GM19372 (cell line): Measurements from ENCODE around the gene MYO1H.
"Not testable (repeated sequence)": the region's sequence is repeated elsewhere in the genome, so short reads cannot be mapped to it uniquely, and the experiment has no call there.

ENCODE experiments used
- ATAC-seq: cut with Tn5 transposase; IDR thresholded peaks from one replicate; pipeline ENCODE4 v1.9.1; 2021; ENCODE audit warnings: mild to moderate bottlenecking, low read depth, moderate library complexity; ENCODE audit not compliant: unreplicated experiment

Gene MYO1H, protein sequence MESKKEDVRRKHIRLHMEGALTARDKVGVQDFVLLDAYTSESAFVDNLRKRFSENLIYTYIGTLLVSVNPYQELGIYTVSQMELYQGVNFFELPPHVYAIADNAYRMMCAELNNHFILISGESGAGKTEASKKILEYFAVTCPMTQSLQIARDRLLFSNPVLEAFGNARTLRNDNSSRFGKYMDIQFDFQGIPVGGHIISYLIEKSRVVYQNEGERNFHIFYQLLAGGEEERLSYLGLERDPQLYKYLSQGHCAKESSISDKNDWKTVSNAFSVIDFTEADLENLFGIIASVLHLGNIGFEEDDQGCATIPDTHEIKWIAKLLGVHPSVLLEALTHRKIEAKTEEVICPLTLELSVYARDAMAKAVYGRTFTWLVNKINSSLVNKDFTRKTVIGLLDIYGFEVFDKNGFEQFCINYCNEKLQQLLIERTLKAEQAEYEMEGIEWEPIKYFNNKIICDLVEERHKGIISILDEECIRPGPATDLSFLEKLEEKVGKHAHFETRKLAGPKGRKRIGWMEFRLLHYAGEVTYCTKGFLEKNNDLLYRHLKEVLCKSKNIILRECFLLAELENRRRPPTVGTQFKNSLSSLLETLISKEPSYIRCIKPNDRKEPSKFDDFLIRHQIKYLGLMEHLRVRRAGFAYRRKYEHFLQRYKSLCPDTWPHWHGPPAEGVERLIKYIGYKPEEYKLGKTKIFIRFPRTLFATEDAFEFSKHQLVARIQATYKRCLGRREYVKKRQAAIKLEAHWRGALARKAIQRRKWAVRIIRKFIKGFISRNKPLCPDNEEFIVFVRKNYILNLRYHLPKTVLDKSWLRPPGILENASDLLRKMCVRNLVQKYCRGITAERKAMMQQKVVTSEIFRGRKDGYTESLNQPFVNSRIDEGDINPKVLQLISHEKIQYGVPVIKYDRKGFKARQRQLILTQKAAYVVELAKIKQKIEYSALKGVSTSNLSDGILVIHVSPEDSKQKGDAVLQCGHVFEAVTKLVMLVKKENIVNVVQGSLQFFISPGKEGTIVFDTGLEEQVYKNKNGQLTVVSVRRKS

GRCh38 chr12:109347589-109347988, at the start of gene MYO1H:
Gene MYO1H (plus strand): TSS chr12:109347900. CDS start chr12:109347961, 61 bp downstream.
- ATAC-seq: no peak

DNA sequence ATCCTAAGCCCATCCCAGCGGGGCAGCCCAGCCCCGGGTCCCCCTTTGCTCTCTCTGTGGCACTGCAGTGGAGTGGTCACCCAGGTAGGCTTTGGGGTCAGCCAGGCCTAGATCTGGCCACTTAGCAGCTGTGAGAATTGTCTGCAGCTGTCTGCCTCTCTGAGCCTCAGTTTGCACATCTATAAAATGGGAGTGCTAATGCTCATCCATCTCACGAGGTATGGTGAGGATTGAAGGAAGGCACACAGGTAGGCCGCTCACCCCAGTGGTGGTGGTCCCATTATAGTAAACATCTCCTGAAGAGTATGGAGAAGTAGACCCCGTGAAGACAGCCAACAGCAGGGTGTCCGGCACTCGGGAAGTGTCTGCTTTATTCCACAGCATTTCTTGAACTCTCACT, 47.9 kb upstream of the MYO1H start:
- no peak for ATAC-seq

GRCh38 chr12:109301643-109302168, 46.0 kb upstream of the MYO1H start:
- no peak for ATAC-seq

- no peak for ATAC-seq
Observed at GRCh38 chr12:109302358-109302757, 45.3 kb upstream of the MYO1H start.

DNA sequence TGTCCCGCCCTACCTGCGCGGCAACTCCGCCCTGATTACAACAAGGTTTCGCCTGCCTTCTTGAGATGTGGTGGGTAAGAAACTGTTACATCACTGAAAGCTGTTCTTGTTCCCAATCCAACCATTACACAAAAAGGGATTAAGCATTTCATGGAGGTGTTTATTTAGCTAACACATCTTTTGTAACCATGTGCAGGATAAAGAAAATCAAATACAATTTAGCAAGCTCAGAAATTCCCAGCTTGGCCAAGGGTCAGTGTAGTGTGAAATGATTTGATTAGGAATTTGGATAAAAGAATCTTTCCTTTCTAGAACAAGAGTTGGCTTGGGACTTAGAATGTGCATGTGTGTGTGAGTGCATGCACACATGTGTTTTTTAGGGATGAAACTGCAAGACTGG, 44.9 kb upstream of the MYO1H start:
- ATAC-seq: no peak

- ATAC-seq: no peak
Observed at GRCh38 chr12:109304485-109304884, 43.2 kb upstream of the MYO1H start.

- no peak for ATAC-seq
Observed at GRCh38 chr12:109305547-109305946, 42.2 kb upstream of the MYO1H start.

- ATAC-seq: no peak
Observed at GRCh38 chr12:109307051-109307450, 40.6 kb upstream of the MYO1H start.

GRCh38 chr12:109308534-109309380, 38.9 kb upstream of the MYO1H start, which contains the start of gene FOXN4:
Gene FOXN4 (minus strand): TSS chr12:109309284. CDS start chr12:109308321, 963 bp downstream.
- no peak for ATAC-seq

DNA sequence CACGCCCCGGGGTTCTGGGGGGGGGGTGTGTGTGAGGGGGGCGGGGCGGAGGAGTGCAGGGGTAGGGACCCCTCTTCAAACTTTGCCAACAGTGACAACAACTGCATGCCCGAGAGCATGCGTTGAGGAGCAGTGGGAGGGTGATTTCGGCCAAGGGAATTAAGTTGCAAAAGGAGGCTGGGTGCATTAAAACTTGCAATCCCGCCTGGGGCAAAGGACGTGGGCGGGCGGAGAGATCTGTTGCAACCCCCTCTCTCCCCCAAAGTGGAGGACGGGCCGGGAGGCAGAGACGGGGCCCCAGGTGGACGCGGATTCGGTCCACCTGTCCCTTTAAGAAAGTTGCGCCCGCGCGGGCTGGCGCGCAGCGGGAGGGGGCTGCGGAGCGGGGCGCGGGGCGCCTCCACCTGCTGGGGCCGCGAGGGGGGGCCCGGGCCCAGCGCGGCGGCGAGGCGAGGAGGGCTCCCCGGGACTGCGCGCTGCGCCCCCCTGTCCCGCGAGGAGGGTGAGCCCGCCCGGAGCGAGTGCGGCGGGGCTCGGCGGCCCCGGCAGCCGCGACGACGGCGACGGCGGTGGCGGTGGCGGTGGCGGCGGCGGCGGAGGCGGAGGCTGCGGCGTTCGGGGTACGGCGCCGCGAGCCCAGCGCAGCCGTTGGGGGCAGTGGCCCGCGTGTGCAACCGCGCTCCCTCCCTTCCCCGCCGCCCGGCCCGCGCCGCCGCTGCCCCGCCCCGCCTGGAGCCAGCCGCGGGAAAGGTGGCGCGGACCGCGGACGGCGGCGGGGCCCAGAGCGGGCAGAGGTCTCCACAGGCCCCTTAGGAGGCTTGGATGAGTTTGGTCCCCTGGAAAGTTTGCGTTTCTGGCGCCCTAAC, 38.1 kb upstream of the MYO1H start:
- ATAC-seq: no peak

DNA sequence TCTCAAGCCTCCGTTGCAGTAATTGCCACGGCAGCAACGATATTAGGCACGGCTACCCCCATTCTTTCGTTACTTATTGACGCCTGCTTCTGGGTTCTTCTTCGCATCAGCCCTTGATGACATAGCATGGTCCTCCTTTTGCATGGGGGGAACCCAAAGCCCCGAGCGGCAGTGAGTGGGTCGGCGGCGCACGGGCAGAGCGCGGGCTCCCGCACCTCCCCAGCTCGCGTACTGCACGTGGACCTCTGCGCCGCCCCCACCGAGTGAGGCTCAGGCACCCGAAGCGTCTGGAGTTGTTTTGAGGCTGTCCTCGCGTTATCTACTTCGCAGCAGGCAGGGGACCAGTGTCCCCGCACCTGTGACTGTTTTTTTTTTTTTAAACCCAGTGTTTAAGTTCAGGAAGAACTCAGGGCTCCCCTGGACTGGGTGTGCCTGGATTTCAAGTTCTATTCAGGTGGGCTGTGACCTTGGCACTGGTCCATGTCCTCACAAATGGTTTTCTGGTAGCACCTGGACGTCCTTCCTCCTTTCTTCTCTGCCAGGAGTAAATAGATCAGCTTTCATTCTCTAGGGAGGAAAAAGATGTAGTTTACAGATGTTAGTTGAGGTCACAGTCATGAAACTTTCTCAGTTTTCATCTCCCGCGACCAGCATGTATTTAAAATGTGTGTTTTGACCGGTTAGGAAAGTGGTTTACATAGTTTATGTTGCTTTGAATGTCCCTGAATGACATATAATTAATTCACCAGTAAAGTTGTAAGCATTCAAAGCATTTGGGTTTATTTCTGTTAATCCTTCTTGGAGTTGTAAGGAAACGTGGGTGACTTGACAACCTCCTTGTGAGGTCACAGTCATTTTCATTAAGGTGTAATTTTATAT, 37.2 kb upstream of the MYO1H start:
- ATAC-seq: no peak

GRCh38 chr12:109321294-109321693, 26.4 kb upstream of the MYO1H start:
- ATAC-seq: not testable (repeated sequence)

DNA sequence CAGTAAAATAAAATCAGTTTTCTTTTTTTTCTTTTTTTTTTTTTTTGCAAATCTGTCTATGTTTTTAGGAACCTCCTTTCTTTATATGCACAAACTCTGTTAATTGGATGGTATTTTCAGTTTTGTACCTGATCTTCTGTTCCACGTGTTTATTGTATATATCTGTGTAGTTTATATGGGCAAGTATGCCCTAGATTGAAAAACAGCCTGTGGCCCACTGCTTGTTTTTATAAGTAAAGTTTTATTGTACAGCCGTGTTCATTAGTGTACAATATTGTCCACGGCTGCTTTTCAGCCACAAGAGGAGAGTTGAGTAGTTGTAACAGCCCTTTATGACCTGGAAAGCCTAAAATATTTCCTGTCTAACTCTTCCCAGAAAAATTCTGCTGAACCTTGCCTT, 18.7 kb upstream of the MYO1H start:
- ATAC-seq: no peak

GRCh38 chr12:109329686-109330085, 18.0 kb upstream of the MYO1H start:
- ATAC-seq: no peak

DNA sequence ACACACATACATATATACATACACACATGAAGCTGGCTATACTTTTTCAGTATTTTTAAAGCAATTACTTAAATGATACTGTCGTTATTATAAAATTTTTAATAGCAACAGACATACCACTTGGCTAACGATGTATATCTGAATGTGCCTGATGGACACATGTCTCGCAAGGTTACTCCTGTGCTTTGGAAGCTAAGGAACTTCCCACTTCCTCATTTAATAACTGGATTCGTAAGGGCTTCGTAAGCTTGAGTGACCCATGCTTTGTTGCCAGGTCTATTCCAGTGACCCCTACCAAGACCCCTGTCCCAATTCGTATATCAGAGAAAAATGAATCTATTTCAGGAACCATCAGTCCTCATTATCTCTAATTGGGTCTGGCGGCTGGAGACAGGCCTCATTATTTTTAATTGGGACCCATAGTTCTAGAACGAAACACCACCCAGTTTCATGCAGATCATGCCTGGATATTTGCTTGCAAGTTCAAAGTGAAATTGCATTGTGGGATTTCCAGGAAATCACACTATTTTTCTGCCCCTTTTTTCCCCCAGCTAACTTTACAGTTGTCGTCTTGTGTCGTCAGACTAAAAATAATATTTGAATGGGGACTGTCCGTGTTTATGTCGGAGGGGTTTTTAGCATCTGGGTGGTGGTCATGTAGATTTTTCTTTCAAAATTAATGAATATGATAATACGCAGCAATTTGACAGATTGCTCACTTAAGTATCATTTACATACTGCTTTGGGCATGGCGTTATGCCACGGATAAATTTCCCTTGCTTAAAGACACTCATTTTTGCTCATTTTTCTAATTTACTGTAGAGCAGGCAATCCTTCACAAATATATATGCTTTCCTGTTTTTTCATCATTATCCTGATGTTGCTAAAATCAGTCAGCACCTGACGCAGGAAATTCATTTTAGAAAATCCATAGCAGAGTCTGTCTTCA, 17.1 kb upstream of the MYO1H start:
- no peak for ATAC-seq

- ATAC-seq: no peak
Observed at GRCh38 chr12:109331301-109331952, 16.3 kb upstream of the MYO1H start.
